GM19023 (cell line): ENCODE results near the gene MCM3AP.

Experiments
- ATAC-seq: cut with Tn5 transposase; IDR thresholded peaks from one replicate; pipeline ENCODE4 v1.9.1; 2021; ENCODE audit warnings: mild to moderate bottlenecking, moderate library complexity; ENCODE audit not compliant: unreplicated experiment

The MCM3AP gene

GRCh38 chr21:46274797-46275390 is 10.5 kb downstream of the MCM3AP start:
- no peak for ATAC-seq

- ATAC-seq, result no peak
Measured at GRCh38 chr21:46273341-46273740, 12.1 kb downstream of the MCM3AP start.

GRCh38 chr21:46269466-46269865 is 15.9 kb downstream of the MCM3AP start:
- no peak for ATAC-seq

GRCh38 chr21:46268371-46268770 is 17.0 kb downstream of the MCM3AP start:
- no peak for ATAC-seq

- ATAC-seq, result no peak
Measured at GRCh38 chr21:46266946-46267345, 18.5 kb downstream of the MCM3AP start.

GRCh38 chr21:46265736-46266525 is 19.5 kb downstream of the MCM3AP start:
- no peak for ATAC-seq

GRCh38 chr21:46264690-46265144 is 20.7 kb downstream of the MCM3AP start:
- ATAC-seq, result no peak

GRCh38 chr21:46264046-46264689 is 21.2 kb downstream of the MCM3AP start:
- ATAC-seq, result no peak

- ATAC-seq, result no peak
Measured at GRCh38 chr21:46256501-46256994, 28.9 kb downstream of the MCM3AP start.

- ATAC-seq, result no peak
Measured at GRCh38 chr21:46255758-46256337, 29.6 kb downstream of the MCM3AP start.

- ATAC-seq, result no peak
Measured at GRCh38 chr21:46255166-46255565, 30.2 kb downstream of the MCM3AP start.

GRCh38 chr21:46254208-46254975 is 31.0 kb downstream of the MCM3AP start:
- no peak for ATAC-seq

- peak; percentile 53 for ATAC-seq
Measured at GRCh38 chr21:46253610-46254124, 31.7 kb downstream of the MCM3AP start.

GRCh38 chr21:46252840-46253239 is 32.6 kb downstream of the MCM3AP start:
- ATAC-seq, result no peak

- ATAC-seq, result no peak
Measured at GRCh38 chr21:46250146-46250725, 35.2 kb downstream of the MCM3AP start.

- no peak for ATAC-seq
Measured at GRCh38 chr21:46248827-46249226, 36.6 kb downstream of the MCM3AP start.

- no peak for ATAC-seq
Measured at GRCh38 chr21:46248422-46248782, 37.0 kb downstream of the MCM3AP start.

- ATAC-seq, result no peak
Measured at GRCh38 chr21:46247699-46248421, 37.6 kb downstream of the MCM3AP start.

GRCh38 chr21:46246345-46246744 is 39.1 kb downstream of the MCM3AP start:
- no peak for ATAC-seq
